Lung (tissue), 12 donors: ENCODE measurements around the gene PCYOX1L. TPM values are rescaled to one million over a fixed set of nuclear protein-coding genes. Genes with fewer than 3 reads are reported as not detected.

ENCODE experiments used
- ATAC-seq: fragments of 200-7000 bp; cut with Tn5 transposase; one replicate; pipeline ENCODE4 v1.9.1; 2020; ENCODE audit warnings: moderate number of reproducible peaks; ENCODE audit not compliant: insufficient read depth, low FRiP score
- DNase-seq, 3 donors: peaks; one replicate each; pipeline ENCODE4 v3.0.0-alpha.2; 2013 to 2017
- H3K27ac ChIP-seq, 2 donors: one replicate each; pipeline ENCODE4 v1.5.1; 2013; ENCODE audit warnings: mild to moderate bottlenecking in 2 of 2, moderate library complexity in 2 of 2, control low read depth in 1 of 2, inconsistent platforms in 1 of 2, low read depth in 1 of 2, low read length in 1 of 2
- H3K27me3 ChIP-seq, 3 donors: one replicate each; pipeline ENCODE4 v1.5.1; 2013; ENCODE audit warnings: low read length in 2 of 3; ENCODE audit not compliant: control insufficient read depth in 3 of 3, insufficient read depth in 3 of 3
- H3K36me3 ChIP-seq, 4 donors: one replicate each; pipeline ENCODE4 v1.5.1; 2013; ENCODE audit warnings: low read length in 4 of 4, mild to moderate bottlenecking in 1 of 4, moderate library complexity in 1 of 4; ENCODE audit not compliant: control insufficient read depth in 4 of 4, insufficient read depth in 4 of 4
- H3K4me1 ChIP-seq, 5 donors: one replicate each; pipeline ENCODE4 v1.5.1; 2013; ENCODE audit warnings: low read length in 5 of 5, mild to moderate bottlenecking in 2 of 5, moderate library complexity in 1 of 5; ENCODE audit not compliant: control insufficient read depth in 5 of 5, insufficient read depth in 5 of 5
- H3K4me3 ChIP-seq: one replicate; pipeline ENCODE4 v1.5.1; 2013; ENCODE audit warnings: mild to moderate bottlenecking, control low read depth, moderate library complexity
- H3K9ac ChIP-seq, 2 donors: one replicate each; pipeline ENCODE4 v1.5.1; 2013; ENCODE audit warnings: low read length in 2 of 2, control low read depth in 1 of 2; ENCODE audit not compliant: insufficient read depth in 1 of 2
- H3K9me3 ChIP-seq, 4 donors: one replicate each; pipeline ENCODE4 v1.5.1; 2013; ENCODE audit warnings: low read length in 3 of 4, mild to moderate bottlenecking in 1 of 4, moderate library complexity in 1 of 4; ENCODE audit not compliant: control insufficient read depth in 4 of 4, insufficient read depth in 3 of 4
- WGBS, 2 donors: extraction: QIAGEN DNeasy Blood & Tissue Kit; methylation state at CpG; one replicate each; pipeline ENCODE4 v1.1.7; 2013; 5-methylcytosine and 5-hydroxymethylcytosine counted together
- polyA plus RNA-seq, 2 donors: library from polyadenylated mRNA; stranded (reverse); fragments of 200-250 nt; gene quantifications; one replicate each; pipeline ENCODE4 v1.2.1, GENCODE V29; 2013
- total RNA-seq, 2 donors: library from RNA; depleted of rRNA in 1 of 2; stranded (reverse); fragments of >200 nt in 1 of 2; gene quantifications; one replicate each; pipeline ENCODE4 v1.2.1, GENCODE V29; 2014 to 2021
- TF ChIP-seq, protein P1 (sequence below): IDR thresholded peaks from 2 replicates; pipeline ENCODE4 v1.5.1; 2012; ENCODE audit warnings: mild to moderate bottlenecking; ENCODE audit errors: control extremely low read depth, extremely low read depth
- donor health status: control.
- donor health status: control.
- donor health status: Bipolar disorder and iron deficiency.
- donor health status: healthy.
- donor health status: DM: yes; HTN: yes; CAD: no.

Gene PCYOX1L
- total and polyA plus RNA-seq, 4 donors = 4.8 to 9.3 (median 7.3) TPM

DNA sequence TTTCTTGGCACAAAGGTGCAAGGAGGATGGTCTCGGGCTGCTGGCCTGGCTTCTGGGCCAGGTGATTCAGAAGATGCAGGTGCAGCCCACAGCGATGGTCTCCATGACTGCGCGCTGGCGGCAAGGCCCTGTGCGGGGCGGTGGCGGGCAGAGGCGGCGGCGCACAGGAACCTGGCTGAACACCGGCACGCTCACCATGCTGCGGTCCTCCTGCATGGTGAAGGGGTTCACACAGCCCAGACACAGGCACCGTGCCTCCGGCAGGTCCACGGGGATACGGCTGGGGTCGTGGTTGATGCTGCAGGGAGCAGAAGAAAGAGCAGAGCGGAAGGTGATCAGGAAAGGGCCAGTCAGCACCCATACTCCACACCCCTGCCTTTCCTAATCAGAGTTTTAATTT is 16.5 kb downstream of the PCYOX1L start:
- Histone ChIP-seq H3K27me3 (no peaks in the 10 kb centered on the region), H3K36me3 (no peaks in the 10 kb centered on the region), H3K9me3 (no peaks in the 10 kb centered on the region), H3K4me1 (peaks cover 0 to 13% (median 4%) of the 10 kb centered on the region in 5 donors), H3K9ac (no peak overlapping the region), H3K4me3 (no peak overlapping the region), H3K27ac (no peak overlapping the region)
- TF ChIP-seq, protein P1, sequence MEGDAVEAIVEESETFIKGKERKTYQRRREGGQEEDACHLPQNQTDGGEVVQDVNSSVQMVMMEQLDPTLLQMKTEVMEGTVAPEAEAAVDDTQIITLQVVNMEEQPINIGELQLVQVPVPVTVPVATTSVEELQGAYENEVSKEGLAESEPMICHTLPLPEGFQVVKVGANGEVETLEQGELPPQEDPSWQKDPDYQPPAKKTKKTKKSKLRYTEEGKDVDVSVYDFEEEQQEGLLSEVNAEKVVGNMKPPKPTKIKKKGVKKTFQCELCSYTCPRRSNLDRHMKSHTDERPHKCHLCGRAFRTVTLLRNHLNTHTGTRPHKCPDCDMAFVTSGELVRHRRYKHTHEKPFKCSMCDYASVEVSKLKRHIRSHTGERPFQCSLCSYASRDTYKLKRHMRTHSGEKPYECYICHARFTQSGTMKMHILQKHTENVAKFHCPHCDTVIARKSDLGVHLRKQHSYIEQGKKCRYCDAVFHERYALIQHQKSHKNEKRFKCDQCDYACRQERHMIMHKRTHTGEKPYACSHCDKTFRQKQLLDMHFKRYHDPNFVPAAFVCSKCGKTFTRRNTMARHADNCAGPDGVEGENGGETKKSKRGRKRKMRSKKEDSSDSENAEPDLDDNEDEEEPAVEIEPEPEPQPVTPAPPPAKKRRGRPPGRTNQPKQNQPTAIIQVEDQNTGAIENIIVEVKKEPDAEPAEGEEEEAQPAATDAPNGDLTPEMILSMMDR = no peak
- WGBS, 2 donors = 96 to 98% methylated on average over 20 of the region's 20 CpGs
- ATAC-seq = no peak
- no peak for DNase-seq

DNA sequence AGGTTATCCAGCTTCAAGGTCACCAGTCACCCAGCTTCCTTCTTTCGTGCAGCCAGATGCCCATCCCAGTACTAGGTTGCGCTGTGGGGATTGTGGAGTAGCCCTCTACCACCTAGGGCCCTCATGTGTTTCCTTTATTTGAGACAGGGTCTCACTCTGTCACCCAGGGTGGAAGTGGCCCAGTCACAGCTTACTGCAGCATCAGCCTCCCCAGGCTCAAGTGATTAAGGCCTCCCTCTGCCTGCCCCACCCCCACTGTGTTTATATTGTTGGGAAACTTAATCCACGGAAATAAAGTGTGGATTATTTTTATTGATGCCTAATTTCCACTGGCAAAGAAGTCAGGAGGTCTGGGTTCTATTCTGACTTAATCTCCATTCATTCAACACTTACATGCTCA is 17.0 kb downstream of the PCYOX1L start:
- Histone ChIP-seq H3K27ac (no peak overlapping the region), H3K36me3 (no peaks in the 10 kb centered on the region), H3K9ac (no peak overlapping the region), H3K27me3 (no peaks in the 10 kb centered on the region), H3K4me1 (peaks cover 0 to 18% (median 4%) of the 10 kb centered on the region in 5 donors), H3K9me3 (no peaks in the 10 kb centered on the region), H3K4me3 (no peak overlapping the region)
- WGBS, 2 donors = 82 to 83% methylated on average over 3 of the region's 3 CpGs
- TF ChIP-seq, protein P1 = no peak
- ATAC-seq = no peak
- no peak for DNase-seq

DNA sequence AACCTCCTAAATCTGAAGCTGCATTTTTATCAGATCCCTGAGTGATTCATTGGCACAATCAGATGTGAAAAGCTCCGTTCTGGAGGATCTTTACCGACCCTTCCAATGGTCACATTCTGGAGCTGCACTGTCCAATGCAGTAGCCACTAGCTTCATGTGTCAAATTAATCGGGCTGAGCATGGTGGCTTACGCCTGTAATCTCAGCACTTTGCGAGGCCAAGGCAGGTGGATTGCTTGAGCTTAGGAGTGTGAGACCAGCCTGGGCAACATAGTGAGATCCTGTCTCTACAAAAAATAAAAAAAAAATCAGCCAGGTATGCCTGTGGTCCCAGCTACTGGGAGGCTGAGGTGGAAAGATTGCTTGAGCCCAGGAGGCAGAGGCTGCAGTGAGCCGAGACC is 17.6 kb downstream of the PCYOX1L start:
- 94 to 95% methylated on average over 6 of the region's 6 CpGs for WGBS, 2 donors
- Histone ChIP-seq H3K9me3 (no peaks in the 10 kb centered on the region), H3K4me1 (peaks cover 0 to 19% (median 4%) of the 10 kb centered on the region in 5 donors), H3K27me3 (no peaks in the 10 kb centered on the region), H3K36me3 (no peaks in the 10 kb centered on the region), H3K9ac (no peak overlapping the region), H3K27ac (no peak overlapping the region), H3K4me3 (no peak overlapping the region)
- no peak for ATAC-seq
- DNase-seq = no peak
- TF ChIP-seq, protein P1 = no peak

DNA sequence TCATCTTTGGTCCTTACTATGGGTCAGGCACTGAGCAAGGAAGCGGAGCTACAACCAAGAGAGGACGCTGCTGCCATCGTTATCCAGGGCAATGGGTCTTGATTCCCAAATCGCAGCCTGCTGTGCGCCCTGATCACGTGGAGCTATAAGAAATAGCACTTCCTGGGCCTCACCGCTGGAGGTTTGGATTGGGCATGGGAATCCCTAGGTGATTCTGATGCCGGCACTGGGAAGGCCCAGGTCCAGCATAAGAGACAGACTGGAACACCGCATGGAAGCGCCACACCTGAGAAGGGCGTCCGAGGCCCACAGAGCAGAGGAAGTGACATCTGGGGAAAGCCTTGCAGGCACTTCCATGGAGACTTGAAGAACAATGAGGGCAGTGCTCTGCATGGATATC is 18.3 kb downstream of the PCYOX1L start:
- DNase-seq (no peak), ATAC-seq (no peak)
- Histone ChIP-seq H3K9ac (no peak overlapping the region), H3K27me3 (no peaks in the 10 kb centered on the region), H3K27ac (no peak overlapping the region), H3K4me1 (peaks cover 0 to 19% (median 4%) of the 10 kb centered on the region in 5 donors), H3K4me3 (no peak overlapping the region), H3K36me3 (no peaks in the 10 kb centered on the region), H3K9me3 (no peaks in the 10 kb centered on the region)
- 96 to 97% methylated on average over 12 of the region's 12 CpGs for WGBS, 2 donors
- TF ChIP-seq, protein P1 = no peak
